Measurements from ENCODE around the gene BMP6. TPM values are rescaled to one million over a fixed set of nuclear protein-coding genes. Genes with fewer than 3 reads are reported as not detected.

Gene BMP6
- polyA plus RNA-seq, 3 donors: not detected

DNA sequence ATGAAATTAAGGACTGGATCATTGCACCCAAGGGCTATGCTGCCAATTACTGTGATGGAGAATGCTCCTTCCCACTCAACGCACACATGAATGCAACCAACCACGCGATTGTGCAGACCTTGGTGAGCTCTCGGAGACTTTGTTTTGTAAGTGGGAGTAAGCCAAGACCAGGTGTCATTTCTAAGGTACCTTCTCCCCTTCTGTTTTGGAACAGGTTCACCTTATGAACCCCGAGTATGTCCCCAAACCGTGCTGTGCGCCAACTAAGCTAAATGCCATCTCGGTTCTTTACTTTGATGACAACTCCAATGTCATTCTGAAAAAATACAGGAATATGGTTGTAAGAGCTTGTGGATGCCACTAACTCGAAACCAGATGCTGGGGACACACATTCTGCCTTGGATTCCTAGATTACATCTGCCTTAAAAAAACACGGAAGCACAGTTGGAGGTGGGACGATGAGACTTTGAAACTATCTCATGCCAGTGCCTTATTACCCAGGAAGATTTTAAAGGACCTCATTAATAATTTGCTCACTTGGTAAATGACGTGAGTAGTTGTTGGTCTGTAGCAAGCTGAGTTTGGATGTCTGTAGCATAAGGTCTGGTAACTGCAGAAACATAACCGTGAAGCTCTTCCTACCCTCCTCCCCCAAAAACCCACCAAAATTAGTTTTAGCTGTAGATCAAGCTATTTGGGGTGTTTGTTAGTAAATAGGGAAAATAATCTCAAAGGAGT, 154.2 kb downstream of the BMP6 start:
- H3K27ac Mint-ChIP-seq: no peak overlapping the region
- Histone ChIP-seq H3K9ac (ENCODE audit: insufficient read depth, low read length, poor library complexity, severe bottlenecking) (no peak overlapping the region), H3K79me2 (ENCODE audit: insufficient read depth, low read length) (no peaks in the 10 kb centered on the region), H3K27ac (ENCODE audit: low read depth in 1 of 2, low read length in 2 of 2) (no peak overlapping the region), H3K27me3 (ENCODE audit: control insufficient read depth in 2 of 2, insufficient read depth in 2 of 2, low read length in 2 of 2) (no peaks in the 10 kb centered on the region), H3K4me3 (replicated peaks in 1 of 3; ENCODE audit: low read depth in 2 of 3, low read length in 3 of 3) (no peak overlapping the region), H3K4me1 (ENCODE audit: control insufficient read depth in 1 of 2, insufficient read depth in 2 of 2, low read length in 2 of 2) (no peaks in the 10 kb centered on the region), H2AFZ (ENCODE audit: insufficient read depth, low read depth, low read length, poor library complexity, severe bottlenecking) (no peak overlapping the region), H3K9me3 (replicated peaks in 1 of 2; ENCODE audit: control insufficient read depth in 1 of 2, insufficient read depth in 1 of 2, low read length in 2 of 2) (no peaks in the 10 kb centered on the region), H3K36me3 (replicated peaks in 1 of 2; ENCODE audit: control insufficient read depth in 1 of 2, insufficient read depth in 2 of 2, low read length in 2 of 2) (peaks cover 47 to 57% of the 10 kb centered on the region in 2 donors), H3K4me2 (replicated peaks; ENCODE audit: extremely low read depth, low read length, poor library complexity, severe bottlenecking) (no peak overlapping the region), H4K20me1 (ENCODE audit: insufficient read depth, low read length) (no peaks in the 10 kb centered on the region)
- intact Hi-C loops (cut with micrococcal nuclease): no loop called here
- H3K4me1 Mint-ChIP-seq: no peaks in the 10 kb centered on the region
- WGBS (ENCODE audit: insufficient coverage): 97% methylated on average over 5 of the region's 13 CpGs
- TF ChIP-seq, protein P1, sequence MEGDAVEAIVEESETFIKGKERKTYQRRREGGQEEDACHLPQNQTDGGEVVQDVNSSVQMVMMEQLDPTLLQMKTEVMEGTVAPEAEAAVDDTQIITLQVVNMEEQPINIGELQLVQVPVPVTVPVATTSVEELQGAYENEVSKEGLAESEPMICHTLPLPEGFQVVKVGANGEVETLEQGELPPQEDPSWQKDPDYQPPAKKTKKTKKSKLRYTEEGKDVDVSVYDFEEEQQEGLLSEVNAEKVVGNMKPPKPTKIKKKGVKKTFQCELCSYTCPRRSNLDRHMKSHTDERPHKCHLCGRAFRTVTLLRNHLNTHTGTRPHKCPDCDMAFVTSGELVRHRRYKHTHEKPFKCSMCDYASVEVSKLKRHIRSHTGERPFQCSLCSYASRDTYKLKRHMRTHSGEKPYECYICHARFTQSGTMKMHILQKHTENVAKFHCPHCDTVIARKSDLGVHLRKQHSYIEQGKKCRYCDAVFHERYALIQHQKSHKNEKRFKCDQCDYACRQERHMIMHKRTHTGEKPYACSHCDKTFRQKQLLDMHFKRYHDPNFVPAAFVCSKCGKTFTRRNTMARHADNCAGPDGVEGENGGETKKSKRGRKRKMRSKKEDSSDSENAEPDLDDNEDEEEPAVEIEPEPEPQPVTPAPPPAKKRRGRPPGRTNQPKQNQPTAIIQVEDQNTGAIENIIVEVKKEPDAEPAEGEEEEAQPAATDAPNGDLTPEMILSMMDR (IDR thresholded peaks at IDR 0.05): no peak
- H3K36me3 Mint-ChIP-seq: peaks cover 46 to 48% of the 10 kb centered on the region in 2 donors
- H3K27me3 Mint-ChIP-seq (ENCODE audit: low read depth in 3 of 3): no peaks in the 10 kb centered on the region
- H3K4me3 Mint-ChIP-seq: no peak overlapping the region
- no peak for DNase-seq
- peaks cover 0 to under 1% (median 0%) of the 10 kb centered on the region in 7 donors for H3K9me3 Mint-ChIP-seq

DNA sequence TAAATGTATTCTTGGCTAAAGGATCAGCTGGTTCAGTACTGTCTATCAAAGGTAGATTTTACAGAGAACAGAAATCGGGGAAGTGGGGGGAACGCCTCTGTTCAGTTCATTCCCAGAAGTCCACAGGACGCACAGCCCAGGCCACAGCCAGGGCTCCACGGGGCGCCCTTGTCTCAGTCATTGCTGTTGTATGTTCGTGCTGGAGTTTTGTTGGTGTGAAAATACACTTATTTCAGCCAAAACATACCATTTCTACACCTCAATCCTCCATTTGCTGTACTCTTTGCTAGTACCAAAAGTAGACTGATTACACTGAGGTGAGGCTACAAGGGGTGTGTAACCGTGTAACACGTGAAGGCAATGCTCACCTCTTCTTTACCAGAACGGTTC, 154.8 kb downstream of the BMP6 start:
- DNase-seq: no peak
- no peaks in the 10 kb centered on the region for H3K79me2 ChIP-seq (ENCODE audit: insufficient read depth, low read length)
- TF ChIP-seq, protein P1 (IDR thresholded peaks at IDR 0.05): no peak
- no peak overlapping the region for H3K27ac Mint-ChIP-seq
- no peaks in the 10 kb centered on the region for H4K20me1 ChIP-seq (ENCODE audit: insufficient read depth, low read length)
- 85% methylated on average over 2 of the region's 9 CpGs for WGBS (ENCODE audit: insufficient coverage)
- H3K36me3 ChIP-seq (replicated peaks in 1 of 2; ENCODE audit: control insufficient read depth in 1 of 2, insufficient read depth in 2 of 2, low read length in 2 of 2): peaks cover 53 to 63% of the 10 kb centered on the region in 2 donors
- no peak overlapping the region for H3K4me3 Mint-ChIP-seq
- peaks cover 50 to 53% of the 10 kb centered on the region in 2 donors for H3K36me3 Mint-ChIP-seq
- no peak overlapping the region for H2AFZ ChIP-seq (ENCODE audit: insufficient read depth, low read depth, low read length, poor library complexity, severe bottlenecking)
- H3K4me2 ChIP-seq (replicated peaks; ENCODE audit: extremely low read depth, low read length, poor library complexity, severe bottlenecking): no peak overlapping the region
- H3K4me1 ChIP-seq (ENCODE audit: control insufficient read depth in 1 of 2, insufficient read depth in 2 of 2, low read length in 2 of 2): no peaks in the 10 kb centered on the region
- no peak overlapping the region for H3K4me3 ChIP-seq (replicated peaks in 1 of 3; ENCODE audit: low read depth in 2 of 3, low read length in 3 of 3)
- intact Hi-C loops (cut with micrococcal nuclease): no loop called here
- H3K9me3 ChIP-seq (replicated peaks in 1 of 2; ENCODE audit: control insufficient read depth in 1 of 2, insufficient read depth in 1 of 2, low read length in 2 of 2): no peaks in the 10 kb centered on the region
- H3K27me3 ChIP-seq (ENCODE audit: control insufficient read depth in 2 of 2, insufficient read depth in 2 of 2, low read length in 2 of 2): no peaks in the 10 kb centered on the region
- H3K27ac ChIP-seq (ENCODE audit: low read depth in 1 of 2, low read length in 2 of 2): no peak overlapping the region
- no peaks in the 10 kb centered on the region for H3K9me3 Mint-ChIP-seq
- no peaks in the 10 kb centered on the region for H3K27me3 Mint-ChIP-seq (ENCODE audit: low read depth in 3 of 3)
- H3K9ac ChIP-seq (ENCODE audit: insufficient read depth, low read length, poor library complexity, severe bottlenecking): no peak overlapping the region
- no peaks in the 10 kb centered on the region for H3K4me1 Mint-ChIP-seq

All from CD14-positive monocyte (primary cell).